ENCODE measurements around the gene SPRING1.

SPRING1 gene

DNA sequence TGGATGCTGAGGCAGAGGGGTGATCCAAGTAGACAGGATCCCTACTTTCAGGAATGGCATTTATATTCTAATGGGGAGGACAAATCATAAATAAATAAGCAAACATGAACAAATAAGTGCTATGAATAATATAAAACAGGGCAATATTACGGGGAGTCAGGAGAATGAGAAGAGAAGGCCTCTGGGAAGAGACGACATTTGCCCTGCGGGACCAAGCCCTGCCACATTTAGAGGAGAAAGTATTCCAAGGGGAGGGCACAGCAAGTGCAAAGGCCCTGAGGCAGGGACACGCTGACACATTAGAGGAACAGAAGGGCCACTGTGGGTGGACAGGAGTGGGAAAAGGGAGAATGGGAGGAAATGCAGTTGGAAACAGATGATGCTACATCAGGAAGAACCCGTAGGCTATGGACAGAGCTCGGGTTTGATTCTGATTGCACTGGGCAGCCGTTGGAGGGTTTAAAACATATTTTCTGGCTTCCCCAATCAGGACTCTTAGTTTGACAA lies 1.6 kb upstream of the SPRING1 start:
- no peak for DNase-seq

DNA sequence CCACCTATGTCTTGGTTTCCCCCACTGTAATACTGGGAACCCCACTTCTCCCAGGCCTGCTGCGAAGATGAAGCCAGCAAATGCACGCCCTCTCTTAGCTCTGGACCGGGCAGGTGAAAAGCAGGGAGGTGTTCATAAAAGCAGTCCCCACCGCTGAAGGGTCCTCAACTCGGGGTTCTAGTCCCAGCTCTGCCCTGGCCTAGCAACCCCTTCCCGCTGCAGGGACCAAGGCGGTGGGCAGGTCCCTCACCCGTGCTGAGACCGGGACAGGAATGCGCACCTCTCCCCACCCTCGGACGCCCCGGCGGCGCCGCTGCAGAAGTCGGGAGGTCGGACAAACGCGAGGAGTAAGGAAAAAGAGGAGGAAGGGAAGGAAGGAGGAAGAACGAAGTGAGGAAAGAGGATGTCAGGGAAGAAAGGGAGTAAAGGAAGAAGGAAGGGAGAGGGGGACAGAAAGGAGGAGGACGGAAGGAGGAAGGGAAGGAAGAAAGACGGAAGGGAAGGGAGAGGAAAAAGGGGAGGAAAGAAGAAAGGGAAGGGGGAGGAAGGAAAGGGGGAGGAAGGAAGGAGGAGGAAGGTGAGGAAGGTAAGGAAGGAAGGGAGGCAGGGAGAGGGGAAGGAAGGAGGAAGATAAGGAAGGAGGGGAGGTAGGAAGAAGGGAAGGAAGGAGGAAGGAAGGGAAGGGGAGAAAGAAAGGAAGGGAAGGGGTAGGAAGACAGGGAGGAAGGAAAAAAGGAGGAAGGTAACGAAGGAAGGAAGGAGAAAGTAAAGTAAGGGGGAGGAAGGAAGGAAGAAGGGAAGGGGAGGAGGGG lies 701 bp downstream of the SPRING1 start:
- DNase-seq, result peak; percentile 13

DNA sequence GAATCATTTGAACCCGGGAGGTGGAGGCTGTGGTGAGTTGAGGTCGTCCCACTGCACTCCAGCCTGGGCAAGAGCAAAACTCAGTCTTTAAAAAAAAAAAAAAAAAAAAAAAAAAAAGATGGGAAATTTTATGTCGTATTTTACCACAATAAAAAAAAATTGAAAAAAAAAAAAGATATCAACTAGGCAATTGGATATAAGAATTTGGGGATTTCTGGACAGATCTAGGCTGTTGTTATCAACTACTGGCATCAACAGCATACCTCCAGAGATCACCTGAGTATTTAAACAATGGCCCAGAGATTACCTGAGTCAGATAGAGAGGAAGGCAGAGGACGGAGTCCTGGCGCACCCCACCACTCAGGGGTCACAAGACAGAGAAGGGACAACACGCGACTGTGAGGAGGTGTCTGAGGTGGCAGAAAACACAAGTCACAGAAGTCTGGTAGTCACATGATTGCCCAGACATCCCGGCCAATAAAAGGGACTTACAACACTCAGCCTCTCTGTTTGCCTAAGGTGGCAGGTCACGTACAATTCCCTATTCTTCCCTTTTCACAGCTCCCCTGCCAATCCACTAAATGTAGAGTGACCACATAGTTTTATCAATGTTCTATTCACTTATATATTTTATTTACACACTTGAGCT lies 1.8 kb downstream of the SPRING1 start:
- DNase-seq, result no peak

DNA sequence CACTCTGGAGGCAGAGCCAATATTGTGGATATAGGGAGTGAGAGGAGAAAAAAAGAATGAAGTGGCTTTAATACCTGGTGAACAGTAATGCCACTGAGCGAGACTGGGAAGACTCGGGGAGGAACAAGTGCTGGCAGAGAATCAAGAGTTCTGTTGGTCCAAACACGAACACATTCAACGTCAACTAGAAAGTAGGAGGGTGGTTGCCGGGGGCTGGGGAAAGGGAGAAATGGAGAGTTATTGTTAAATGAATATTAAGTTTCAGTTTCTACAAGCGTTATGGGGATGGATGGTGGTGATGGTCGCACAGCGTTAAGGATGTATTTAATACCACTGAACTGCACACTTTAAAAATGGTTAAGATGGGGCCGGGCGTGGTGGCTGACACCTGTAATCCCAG lies 2.8 kb downstream of the SPRING1 start:
- DNase-seq, result no peak

DNA sequence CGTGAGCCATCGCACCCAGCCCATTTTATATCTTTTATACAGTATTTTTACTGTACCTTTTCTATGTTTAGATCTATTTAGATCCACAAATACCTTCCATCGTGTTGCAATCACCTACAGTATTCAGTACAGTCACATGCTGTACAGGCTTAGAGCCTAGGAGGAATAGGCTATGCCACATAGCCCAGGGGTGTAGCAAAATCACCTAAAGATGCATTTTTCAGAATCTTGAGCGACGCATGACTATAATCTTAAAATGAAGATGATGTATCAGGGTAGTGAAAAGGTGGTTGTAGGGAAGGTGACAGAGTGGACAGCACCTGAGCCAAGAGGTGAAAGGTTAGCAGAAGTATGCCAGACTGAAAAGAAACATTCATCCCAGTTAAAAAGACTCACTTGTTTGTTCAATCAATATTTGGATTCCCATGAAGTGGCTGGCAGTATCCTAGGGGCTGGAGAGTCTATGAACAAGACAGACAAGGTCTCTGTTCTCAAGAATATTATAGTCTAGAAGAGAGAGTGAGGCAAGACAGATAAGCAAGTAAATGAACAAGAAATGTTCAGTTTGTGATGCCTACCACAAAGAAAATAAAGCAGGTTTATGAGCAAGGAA lies 3.6 kb downstream of the SPRING1 start:
- no peak for DNase-seq

DNA sequence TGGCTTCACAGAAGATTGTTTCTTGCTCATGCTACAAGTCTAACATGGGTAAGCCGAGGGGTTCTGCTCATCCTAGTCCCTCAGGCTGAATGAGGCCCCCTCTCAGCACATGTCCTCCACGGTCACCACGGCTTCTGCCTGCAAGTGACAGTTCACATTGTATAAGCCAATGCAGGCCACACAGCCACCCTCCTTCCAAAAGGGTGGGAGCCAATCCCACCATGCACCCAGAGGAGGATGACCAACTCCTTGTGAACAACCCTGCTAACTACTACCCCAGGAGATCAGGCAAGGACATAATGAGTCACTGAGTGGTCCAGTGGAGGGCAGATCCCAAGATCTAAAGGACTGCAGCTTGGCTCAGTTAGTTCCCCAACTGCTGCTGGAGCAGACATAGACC lies 6.1 kb downstream of the SPRING1 start:
- no peak for DNase-seq

DNA sequence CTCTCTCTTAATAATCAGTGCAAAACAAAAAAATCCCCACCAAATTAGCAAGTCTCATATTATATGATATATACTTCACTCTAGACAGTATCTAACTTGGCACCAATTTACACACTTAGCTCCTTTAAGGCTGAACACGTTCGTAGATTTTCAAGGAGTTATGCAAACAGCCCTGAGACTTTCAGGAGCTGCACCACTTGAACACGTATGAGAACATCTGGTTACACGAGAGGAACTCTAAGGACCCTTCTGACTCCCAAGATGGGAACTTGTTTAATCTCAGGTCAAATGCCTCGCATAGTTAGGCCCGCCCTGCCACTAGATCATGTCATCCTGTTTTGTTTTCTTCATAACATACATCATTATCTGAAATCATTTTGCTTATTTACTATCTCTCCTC lies 10.0 kb downstream of the SPRING1 start:
- DNase-seq, result no peak

DNA sequence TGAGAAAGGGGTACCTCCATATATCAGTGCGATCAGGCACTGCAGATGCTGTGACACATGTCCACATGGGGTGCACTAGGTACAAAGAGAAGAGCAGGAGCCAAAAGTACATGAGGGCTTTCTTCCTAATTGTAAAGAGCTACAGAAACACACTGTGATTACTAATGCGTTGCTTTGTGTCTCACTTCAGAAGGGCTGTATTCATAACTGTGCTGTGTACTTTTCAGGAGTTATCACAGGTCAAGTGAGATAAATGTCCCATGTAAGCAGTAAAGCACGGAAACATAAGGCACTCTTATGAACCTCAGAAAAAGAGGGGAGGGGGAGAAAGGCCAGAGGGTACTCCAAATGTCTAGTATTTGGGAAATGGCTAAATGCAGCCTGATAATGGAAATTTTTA lies 10.6 kb downstream of the SPRING1 start:
- no peak for DNase-seq

DNA sequence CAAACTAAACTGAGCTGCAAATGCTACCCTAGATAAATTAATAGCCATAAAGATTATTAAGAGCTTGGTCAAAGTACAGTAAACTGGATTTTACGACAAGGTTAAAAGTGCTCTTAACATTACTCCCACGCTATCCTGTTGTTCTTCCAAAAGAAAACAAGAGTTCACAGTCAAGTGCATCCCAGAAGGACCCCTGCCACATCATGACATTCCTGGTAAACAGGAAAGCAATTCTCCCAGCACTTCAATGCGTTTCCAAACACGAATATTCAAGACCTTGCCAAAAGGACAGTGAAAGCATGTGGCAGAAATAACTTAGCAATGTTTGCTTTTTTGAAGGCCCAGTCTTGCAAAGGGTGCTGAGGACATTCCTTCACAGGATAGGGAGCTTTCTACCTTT lies 11.2 kb downstream of the SPRING1 start:
- DNase-seq, result no peak

DNA sequence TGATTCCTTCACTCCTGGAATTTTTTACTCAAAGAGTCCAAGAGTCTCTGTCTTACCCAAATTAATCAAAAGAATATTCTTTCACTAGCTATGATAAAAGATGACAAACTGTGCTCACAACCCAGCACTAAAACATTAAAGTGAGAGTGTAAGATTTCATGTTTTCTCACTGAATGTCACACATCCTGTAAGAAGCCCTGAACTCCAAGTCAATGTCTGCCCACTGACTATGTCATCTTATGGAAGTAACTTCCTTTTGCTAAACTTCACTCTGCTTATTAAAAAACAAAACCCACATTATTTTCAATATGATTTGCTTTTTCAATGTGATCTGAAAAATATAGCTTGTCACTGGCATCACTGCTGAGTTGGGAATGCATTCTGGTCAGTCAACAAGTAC lies 15.6 kb downstream of the SPRING1 start:
- DNase-seq, result no peak

DNA sequence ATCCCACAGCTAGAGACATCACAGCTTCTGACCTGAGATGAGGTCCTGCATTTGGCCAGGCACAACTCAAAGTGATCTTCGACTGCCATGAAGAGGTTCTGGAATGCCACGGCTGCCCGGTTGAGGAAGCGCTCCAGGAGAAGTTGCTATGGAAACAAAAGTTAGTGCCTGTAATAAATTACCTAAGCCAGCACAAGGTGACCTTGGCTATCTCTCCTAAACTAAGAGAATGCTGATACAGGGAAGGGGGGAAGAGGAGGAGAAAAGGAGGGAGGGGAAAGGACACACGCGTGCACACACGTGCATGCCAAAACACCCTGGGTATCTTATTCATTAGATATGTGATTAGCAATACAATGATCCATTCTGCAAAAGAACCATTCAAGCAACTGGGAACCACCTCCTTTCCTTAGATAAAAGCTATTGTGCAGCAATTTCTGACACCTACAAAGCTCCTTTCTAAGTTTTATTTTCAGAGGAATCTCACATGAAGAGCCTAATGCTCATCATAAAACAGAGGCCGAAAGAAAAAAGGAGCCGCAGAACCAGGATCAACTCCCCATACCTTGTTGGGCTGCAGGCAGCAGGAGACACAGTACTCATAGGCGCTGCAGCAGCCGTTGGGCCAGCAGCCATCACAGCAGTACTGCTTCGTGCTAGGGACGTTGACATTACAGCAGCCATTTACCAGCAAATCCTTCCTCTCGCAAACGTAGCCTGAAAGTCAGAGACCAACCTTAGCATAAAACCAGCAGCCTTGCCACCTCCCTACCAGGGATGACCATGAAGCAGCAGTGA lies 17.9 kb downstream of the SPRING1 start:
- no peak for DNase-seq

DNA sequence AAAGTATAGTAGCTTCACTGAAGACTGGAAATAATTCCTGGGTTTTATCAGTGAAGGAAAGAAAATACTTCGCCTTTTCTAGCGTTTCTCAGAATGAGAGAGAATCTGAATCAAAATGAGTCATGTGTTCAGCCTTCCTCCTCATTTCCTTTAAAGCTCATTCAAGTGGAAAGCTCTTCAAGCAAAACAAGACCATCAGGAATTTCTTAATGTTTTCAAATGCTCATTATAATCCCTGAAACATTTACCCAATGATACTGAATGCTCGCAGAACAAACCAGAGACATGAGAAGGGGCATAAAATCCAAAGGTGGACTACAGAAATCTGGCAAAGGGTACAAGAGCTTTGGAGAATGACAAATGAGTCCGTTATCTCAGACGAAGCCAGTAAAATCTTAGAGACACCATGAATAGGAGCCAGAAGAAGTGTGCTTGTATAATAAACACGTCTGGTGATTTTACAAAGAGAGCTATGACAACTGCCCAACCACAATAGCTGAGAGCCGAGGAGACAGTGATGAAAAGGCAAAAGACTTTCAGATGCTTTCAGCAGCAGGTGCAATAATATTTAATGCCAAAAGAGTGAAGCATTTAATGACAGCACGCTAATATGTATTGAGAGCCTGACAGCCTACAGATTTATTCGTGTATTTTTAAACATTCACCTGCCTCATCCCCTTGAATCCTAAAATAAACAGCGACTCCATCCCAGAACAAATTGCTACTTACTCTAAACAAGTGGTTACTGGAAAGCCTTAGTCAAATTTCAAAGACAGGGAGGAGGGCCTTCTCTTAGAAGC lies 19.0 kb downstream of the SPRING1 start:
- no peak for DNase-seq

DNA sequence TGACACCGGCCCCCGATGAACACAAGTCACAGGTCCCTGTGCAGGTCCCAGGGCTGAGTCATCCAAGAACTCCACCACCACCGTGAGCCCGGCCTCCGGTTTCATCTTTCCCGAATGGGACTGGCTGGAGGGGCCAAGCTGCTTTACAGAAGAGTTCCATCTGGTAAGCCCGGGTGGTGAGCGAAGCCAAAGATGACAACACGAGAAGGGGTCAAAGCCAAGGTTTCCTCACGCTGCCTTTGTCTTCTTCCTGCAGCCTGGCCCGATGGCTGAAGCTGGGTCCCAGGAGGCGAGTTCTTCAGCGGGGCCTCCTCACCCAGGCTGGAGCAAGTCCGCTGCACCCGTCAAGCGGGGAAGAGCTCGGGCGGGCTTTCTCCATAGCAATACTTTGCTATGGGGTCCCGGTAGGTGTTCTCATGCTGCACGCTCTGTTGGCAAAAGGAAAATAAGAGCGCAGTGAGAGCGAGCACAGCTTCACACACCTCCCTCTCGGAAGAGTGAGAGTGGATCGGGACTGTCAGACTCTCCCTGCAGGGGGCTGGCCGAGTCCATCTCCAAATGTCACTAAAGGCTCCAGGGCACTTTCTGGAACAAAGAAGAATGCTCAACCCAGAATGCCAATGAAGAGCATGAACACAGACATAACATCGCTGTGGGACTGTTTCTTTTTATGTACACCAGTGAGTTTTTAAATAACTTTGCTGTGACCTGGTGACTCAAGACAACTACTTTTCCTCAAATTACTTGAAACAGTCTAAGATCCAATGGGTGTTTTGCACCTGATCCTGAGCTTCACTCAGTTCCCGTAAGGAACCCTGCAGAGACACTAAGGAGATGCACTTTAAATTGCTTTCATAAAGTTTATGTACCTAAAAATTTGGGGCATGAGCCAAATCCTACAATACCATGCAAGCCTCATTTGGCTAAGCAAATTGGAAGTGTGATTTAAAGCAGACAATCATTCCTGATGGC lies 20.1 kb downstream of the SPRING1 start:
- DNase-seq, result no peak

DNA sequence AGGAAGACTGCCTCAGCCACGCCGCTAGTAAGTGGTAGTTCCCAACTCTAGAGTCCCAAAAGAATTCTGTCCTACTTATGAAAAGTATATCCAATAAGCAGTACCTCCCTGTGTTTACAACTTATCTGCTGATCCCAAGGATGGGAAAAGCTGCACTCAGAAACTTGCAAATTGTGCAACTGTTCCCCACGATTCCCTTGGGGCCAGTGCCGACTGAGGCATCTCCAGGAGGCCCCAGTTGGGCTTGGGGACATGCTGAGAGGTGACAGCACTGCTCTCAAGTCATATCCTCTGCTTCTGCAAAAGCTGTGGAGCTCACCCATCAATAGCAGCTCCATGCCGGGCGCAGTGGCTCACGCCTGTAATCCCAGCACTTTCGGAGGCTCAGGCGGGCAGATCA lies 23.7 kb downstream of the SPRING1 start:
- DNase-seq, result no peak

DNA sequence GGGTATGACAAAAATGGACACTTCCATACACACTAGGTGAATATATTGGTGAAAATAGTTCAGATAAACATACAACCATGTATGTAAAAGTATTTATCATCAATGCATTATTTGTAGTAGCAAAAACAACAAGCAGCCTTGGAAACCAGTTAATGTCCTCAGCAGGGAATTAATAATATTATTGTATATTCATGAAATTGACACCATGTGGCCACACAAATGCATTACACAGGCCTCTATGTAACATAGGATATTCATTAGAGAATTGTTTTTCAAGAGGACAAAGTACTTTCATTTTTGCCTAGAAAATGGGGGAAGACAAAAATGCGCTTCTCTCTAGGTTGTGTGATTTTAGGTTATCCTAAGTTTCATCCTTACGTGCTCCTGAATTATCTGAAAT lies 24.3 kb downstream of the SPRING1 start:
- DNase-seq, result no peak

DNA sequence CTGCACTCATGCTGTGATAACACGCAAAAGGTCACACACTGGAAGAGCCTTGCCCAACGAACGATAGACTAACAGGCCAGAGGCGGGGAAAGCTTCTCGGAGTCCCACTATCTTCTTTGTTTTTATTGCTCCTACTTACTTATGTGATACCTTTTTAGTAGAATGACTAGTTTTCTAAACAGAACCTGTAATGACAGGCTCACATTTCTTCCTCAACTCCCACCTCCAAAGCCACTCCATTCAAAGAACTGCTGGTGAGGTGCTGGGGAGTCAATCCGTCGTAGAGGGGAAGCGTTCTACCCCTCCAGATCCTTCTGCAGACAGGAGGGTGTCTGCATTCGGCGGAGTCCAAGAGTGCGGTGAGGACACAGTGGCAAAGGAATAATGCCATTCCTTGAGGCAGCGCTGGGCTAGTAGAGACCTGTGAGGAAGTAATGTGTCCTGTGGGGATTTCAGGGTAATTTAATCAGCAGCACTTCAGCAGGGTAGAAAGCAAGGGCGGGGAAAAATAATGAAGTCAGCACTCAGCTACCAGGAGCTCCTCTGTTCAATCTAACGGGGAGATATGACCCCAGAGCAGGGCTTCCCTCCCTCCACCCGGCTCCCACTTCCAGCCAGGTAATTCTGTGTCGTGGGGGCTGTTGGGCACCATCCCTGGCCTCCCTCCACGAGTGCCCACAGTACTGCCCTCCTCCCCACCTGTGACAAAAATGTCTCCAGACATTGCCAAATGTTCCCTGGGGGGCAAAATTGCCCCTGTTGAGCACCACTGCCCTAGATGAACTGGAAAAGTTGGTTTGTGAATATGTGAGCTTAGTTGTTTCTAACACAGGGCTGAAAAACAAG lies 25.2 kb downstream of the SPRING1 start:
- no peak for DNase-seq

DNA sequence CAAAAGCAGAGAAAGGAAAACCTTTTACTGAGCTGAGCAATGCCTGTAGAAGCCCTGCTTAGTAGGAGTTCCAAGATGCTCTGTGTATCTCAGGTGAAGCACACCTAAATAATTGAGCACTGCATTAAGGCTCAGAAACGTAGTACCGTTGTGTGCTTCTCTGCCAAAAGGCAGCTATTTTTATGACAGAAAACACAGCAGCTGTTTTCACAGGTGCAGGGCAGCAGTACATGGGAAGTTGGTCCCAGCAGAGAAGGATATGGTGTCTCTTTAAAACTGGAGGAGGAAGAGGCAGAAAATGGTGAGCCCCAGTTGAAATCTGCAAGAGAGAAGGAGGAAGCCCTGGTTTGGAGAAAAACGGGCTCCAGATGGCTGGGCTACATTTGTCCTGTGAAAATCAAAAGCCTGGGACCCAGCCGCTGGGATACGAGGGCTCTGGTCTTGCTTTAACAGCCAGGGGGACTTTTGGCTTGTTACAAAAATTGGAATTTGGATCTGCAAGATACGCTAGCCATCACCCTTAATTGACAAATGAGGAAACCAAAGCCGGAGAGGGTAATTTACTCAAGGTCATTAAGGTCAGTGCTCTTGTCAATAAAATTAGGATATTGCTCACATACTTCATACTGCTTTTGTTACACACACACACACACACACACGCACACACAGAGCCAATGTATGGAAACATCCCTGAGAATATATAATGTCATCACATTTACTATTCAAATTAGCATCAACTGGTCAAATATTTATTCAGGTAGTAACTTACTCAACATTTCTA lies 27.3 kb downstream of the SPRING1 start:
- no peak for DNase-seq

DNA sequence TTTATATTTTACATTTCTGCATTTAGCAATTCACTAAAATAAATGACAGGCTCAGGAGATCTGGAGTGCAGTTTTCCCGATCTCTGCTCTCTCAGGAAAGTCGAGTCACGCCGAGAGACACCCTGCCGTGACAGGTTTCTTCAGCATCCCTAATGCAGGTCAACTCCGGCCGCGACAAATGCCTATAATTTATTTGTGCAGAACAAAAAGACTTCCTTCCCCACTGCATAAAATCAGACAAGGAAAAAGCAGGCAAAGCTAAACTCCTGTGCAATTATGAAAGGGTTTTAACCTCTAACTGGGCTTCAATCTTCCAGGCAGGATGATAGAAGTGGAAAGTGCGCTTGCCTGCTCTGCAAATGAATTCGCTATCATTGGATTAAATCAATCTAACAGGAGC lies 28.1 kb downstream of the SPRING1 start:
- DNase-seq, result no peak
